GM19324 (cell line): Measurements from ENCODE around the gene HNF1A.
"Not testable (repeated sequence)": the region's sequence is repeated elsewhere in the genome, so short reads cannot be mapped to it uniquely, and the experiment has no call there.

Source experiments
- ATAC-seq: cut with Tn5 transposase; IDR thresholded peaks from one replicate; pipeline ENCODE4 v1.9.1; 2021; ENCODE audit warnings: mild to moderate bottlenecking, moderate library complexity; ENCODE audit not compliant: unreplicated experiment, low FRiP score

HNF1A gene, protein sequence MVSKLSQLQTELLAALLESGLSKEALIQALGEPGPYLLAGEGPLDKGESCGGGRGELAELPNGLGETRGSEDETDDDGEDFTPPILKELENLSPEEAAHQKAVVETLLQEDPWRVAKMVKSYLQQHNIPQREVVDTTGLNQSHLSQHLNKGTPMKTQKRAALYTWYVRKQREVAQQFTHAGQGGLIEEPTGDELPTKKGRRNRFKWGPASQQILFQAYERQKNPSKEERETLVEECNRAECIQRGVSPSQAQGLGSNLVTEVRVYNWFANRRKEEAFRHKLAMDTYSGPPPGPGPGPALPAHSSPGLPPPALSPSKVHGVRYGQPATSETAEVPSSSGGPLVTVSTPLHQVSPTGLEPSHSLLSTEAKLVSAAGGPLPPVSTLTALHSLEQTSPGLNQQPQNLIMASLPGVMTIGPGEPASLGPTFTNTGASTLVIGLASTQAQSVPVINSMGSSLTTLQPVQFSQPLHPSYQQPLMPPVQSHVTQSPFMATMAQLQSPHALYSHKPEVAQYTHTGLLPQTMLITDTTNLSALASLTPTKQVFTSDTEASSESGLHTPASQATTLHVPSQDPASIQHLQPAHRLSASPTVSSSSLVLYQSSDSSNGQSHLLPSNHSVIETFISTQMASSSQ

DNA sequence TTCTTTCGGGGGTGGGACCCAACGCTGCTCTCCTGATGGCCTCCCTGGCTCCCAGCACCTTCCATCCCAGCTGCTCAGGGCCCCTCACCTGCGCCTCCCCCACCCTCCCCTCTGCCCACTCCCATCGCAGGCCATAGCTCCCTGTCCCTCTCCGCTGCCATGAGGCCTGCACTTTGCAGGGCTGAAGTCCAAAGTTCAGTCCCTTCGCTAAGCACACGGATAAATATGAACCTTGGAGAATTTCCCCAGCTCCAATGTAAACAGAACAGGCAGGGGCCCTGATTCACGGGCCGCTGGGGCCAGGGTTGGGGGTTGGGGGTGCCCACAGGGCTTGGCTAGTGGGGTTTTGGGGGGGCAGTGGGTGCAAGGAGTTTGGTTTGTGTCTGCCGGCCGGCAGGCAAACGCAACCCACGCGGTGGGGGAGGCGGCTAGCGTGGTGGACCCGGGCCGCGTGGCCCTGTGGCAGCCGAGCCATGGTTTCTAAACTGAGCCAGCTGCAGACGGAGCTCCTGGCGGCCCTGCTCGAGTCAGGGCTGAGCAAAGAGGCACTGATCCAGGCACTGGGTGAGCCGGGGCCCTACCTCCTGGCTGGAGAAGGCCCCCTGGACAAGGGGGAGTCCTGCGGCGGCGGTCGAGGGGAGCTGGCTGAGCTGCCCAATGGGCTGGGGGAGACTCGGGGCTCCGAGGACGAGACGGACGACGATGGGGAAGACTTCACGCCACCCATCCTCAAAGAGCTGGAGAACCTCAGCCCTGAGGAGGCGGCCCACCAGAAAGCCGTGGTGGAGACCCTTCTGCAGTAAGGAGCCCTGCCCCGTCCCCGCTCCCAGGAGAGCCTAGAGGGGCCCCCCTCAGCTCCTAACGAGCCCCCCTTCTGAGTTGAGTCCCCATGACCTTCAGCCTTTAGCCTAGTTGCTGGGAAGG is at the start of gene HNF1A:
HNF1A (plus strand) TSS at position 248 of the 924 bp plus-strand sequence; CDS start at position 474, 226 bp downstream.
- no peak for ATAC-seq

DNA sequence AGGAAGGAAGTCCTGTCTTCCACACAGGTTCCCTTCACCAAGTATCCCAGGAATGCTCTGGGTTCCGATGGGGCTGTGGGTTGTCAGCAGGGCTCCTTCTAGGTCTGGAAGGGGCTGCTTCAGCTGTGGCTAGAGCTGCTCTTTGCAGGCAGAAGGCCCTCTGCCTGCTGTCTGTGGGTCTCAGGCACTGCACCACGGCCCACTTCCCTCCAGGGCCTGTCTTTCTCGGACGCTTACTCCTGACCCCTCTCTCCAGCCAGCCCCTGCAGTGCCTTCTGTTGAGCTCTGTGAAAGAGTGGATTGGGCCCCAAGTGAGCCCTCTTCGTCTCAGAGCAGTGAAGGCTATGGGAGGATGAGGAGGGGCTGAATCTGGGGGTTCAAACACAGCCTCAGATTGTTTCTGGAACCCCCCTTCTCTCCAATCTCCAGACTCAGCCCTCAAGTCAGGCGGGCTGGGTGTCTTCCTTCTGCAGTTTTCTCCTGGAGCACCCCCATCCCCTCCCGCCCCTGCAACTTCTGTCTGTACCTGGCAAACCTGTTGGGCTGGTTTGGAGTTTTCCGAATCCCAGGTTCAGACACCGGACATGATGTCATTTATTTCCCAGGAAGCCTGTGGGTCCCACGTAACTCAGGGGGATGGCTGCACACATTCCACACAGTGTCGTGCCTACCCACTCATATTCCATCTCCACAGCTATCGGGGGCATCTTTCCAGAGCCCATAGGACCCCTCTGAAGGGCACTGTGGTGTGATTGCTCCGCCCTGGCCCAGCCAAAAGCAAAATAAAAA is 49.3 kb upstream of the HNF1A start:
- no peak for ATAC-seq

DNA sequence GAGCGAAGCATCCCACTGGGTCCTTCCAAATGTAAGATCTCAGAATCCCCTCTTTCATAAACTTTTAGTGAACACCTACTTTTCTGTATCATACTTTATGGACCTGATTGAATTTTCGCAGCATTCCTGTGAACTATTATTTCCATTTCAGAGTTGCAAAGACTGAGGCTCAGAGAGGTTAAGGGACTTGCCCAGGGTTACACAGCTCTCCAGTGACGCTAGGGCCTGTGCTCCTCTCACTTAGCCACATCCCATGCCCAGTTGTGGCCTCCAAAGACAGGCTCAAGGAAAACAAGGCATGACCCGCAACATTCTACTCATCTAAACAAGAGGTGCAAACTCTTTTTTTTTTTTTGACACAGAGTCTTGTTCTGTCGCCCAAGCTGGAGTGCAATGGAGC is 48.3 kb upstream of the HNF1A start:
- no peak for ATAC-seq

DNA sequence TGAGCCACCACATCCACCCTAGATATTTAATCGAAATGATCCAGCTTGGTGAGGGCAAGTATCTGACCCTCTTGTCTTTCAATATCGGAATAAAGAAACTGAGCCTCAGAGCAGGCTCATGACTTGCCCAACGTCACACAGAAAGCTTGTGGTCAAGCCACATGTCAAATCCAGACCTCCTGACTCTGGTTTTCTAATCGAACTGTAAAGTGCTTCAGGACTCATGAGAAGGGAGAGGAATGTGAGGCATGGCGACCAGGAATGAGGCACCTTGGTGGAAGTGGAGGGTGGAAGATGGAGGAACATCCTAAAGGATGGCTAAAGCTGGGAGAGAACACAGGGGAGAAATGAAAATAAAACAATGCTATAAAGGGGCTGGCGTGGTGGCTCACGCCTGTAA is 46.3 kb upstream of the HNF1A start:
- no peak for ATAC-seq

DNA sequence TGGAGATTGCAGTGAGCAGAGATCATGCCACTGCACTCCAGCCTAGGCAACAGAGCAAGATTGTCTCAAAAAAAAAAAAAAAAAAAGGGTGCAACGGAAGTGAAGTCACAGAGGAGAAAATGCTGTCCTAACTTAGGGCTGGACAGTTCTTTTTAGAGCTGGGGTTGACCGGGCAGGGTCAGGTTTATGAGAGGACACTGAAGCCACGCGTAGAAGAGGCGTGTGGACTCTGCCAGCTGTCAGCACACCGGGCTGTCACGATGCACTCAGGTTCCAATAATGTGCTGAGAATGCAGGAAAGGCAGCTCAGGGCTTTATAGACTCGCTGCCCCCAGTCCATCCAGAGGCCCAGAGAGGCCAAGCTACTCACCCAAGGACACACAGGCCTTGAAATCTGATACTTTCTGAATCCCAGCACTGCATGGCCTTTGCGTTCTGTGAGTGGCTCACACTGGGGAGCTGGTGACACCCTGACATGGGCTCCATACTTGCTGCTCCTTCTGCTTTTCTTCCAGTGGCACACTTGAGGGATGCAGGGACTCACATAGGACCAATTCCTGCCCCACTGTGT is 45.3 kb upstream of the HNF1A start:
- ATAC-seq: no peak

DNA sequence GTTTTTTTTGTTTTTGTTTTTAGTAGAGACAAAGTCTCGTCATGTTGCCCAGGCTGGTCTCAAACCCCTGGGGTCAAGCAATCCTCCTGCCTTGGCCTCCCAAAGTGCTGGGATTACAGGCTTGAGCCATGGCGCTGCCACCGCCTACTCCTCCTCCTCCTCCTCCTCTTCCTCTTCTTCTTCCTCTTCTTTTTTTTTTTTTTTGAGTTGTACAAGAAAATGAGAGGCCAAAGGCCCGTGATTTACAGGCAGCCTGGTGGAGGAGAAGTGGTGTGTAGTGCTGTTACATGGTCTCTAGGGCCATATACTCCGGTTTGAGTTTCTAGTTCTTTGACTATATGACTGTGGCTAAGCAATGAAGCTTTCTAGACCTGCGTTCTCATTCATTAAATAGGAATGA is 44.6 kb upstream of the HNF1A start:
- ATAC-seq: no peak

DNA sequence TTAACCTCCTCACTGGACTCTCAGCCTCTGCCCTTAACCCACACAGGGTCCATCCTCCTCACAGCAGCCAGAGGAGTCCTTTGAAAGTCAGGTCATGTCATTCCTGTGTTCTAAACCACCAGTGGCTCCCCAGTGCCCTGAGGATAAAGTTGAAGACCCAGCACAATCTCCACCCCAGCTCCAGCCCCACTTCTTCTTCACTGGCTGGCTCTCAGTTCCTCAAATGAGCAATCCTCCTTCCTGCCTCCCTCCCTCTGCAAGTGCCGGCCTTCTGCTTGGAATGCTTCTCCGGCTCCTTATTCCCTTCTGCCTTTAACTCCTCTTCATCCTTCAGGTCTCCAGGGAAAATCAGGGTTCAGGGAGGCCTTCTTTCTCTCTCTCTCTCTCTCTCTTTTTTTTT is 42.1 kb upstream of the HNF1A start:
- no peak for ATAC-seq

DNA sequence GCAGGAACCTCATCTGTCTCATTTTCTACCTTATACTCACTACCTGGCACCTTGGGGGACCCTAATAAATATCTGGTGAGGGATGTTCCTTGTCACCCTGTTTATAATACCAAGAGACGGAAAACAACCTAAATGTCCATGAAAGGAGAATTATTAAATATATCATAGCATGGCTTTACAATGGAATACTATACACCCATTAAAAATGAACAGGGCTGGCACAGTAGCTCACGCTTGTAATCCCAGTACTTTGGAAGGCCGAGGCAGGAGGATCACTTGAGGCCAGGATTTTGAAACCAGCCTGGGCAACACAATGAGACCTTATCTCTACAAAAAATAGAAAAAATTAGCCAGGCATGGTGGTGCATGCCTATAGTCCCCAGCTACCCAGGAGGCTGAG is 39.8 kb upstream of the HNF1A start:
- ATAC-seq: no peak

DNA sequence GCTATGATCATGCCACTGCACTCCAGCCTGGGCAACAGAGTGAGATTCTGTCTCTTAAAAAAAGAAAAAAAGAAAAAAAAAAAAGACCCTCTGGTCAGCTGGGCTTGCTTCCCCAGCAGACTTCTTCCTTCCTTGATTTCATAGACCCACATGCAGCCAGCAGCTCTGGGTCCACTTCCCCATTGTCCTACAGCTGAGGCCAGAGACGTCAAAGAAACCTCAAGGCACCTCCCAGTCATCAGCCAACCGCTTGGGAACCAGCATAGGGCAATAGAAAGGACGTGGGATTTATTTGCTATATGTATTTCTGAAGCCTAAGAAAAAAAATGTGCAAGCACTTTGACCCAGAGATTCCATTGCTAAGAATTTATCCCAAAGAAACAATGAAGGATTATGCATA is 38.8 kb upstream of the HNF1A start:
- no peak for ATAC-seq

DNA sequence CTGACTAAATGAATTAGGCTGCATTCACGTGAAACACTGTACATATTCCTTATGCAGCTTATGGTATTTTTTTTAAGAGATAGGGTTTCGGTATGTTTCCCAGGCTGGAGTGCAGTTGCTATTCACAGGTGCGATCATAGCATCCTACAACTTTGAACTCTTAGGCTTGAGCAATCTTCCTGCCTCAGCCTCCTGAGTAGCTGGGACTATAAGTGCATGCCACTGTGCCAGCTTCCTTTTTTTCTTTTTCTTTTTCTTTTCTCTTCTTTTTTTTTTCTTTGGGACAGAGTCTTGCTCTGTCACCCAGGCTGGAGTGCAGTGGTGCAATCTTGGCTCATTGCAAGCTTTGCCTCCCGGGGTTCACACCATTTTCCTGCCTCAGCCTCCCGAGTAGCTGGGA is 38.3 kb upstream of the HNF1A start:
- no peak for ATAC-seq

DNA sequence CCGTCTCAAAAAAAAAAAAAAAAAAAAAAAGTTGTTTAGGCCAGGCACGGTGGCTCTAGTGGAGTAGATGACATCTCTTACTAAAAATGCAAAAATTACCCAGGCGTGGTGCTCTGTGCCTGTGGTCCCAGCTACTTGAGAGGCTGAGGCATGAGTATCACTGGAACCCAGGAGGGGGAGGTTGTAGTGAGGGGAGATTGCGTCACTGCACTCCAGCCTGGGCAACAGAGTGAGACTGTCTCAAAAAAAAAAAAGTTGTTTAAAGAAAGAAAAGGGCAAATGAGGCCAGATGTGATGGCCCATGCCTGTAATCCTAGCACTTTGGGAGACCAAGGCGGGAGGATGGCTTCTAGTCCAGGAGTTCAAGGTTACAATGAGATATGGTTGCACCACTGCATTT is 37.5 kb upstream of the HNF1A start:
- no peak for ATAC-seq

DNA sequence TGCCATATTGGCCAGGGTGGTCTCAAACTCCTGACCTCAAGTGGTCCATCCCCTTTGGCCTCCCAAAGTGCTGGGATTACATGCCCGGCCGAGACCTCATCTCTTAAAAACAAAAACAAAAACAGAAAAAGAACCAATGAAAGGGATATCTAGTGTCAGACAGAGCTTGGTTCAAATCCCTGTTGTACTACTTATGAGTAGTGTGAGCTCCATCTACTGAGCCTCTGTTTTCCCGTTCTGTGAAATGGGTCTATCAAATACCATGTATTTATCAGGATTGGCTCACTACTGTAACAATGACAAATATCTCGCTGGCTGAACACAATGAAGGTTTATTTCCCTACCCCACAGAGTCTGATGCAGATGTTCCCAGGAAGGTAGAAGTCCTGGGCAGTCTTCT is 36.9 kb upstream of the HNF1A start:
- no peak for ATAC-seq

DNA sequence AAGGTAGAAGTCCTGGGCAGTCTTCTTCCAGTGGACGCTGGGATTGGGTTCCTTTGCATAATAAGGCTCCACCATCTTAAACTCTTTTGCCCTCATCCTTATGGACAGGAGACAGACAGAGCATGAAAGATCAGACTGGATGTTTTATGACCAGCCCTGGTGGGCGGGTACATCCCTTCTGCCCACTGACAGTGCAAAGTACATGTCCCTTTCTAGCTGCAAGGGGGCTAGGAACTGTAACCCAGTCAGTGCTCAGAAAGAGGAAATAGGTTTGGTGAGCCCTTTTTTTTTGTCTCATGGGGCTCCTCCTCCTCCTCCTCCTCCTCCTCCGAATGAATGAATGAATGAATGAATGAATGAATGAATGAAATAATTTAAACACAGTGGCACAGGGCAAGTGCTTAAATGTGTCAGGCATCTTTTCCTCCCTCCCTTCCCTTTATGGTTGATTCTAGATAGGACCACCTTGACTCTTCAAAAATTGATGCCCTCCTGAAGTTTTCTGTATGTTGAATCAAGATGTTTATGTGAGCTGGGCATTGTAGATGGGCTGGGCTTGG is 36.4 kb upstream of the HNF1A start:
- no peak for ATAC-seq

DNA sequence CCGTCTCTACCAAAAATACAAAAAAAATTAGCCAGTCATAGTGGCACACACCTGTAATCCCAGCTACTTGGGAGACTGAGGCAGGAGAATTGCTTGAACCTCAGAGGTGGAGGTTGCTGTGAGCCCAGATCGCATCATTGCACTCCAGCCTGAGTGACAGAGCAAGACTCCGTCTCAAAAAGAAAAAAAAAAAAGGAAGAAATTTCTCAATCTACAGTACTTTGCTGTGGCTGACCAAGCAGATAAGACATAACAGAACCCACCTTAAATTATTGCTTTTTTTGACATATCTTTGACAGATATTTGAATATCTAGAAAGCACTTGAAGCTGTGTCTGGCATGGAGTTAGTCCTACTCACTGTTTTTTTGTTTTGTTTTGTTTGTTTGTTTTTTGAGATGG is 34.9 kb upstream of the HNF1A start:
- no peak for ATAC-seq

DNA sequence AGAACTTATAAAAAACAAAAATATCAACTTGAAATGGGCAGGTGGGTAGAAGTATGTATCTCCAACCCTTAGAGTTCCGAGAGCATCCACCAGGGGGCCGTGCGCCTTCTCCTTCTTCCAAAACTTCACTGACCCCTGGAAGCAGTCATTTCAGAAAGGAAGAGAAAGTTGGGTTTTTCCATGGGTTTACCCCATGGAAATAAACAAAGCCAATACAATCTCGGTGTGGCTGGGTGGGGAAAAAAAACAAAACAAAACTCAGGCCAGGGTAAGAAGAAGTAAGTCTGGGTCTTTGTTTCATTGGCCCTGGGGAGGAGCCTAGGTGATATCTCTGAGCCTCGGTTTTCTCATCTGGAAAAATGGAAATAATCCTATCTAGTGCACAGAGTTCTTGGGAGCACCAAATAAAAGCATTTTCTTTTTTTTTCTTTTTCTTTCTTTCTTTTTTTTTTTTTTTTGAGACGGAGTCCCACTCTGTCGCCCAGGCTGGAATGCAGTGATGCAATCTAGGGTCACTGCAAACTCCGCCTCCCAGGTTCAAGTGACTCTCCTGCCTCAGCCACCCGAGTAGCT is 33.6 kb upstream of the HNF1A start:
- ATAC-seq: no peak

DNA sequence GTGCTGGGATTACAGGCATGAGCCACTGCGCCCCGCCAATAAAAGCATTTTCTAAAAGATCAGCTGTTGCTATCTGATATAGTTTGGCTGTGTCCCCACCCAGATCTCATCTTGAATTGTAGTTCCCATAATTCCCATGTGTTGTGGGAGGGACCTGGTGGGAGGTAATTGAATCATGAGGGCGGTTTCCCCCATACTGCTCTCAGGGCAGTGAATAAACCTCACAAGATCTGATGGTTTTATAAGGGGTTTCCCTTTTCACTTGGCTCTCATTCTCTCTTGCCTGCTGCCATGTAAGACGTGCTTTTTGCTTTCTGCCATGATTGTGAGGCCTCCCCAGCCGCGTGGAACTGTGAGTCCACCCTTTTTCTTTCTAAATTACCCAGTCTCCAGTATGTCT is 32.8 kb upstream of the HNF1A start:
- ATAC-seq: not testable (repeated sequence)

DNA sequence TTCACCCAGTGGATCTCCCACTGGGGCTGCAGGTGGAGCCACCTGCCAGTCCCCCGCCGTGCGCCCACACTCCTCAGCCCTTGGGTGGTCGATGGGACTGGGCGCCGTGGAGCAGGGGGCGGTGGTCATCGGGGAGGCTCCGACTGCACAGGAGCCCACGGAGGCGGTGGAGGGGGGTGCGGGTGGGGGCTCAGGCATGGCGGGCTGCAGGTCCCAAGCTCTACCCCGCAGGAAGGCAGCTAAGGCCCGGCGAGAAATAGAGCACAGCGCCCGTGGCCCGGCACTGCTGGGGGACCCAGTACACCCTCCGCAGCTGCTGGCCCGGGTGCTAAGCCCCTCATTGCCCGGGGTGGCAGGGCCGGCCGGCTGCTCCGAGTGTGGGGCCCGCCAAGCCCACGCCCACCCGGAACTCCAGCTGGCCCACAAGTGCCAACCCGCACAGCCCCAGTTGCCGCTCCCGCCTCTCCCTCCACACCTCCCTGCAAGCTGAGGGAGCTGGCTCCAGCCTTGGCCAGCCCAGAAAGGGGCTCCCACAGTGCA is 28.0 kb upstream of the HNF1A start:
- not testable (repeated sequence) for ATAC-seq

DNA sequence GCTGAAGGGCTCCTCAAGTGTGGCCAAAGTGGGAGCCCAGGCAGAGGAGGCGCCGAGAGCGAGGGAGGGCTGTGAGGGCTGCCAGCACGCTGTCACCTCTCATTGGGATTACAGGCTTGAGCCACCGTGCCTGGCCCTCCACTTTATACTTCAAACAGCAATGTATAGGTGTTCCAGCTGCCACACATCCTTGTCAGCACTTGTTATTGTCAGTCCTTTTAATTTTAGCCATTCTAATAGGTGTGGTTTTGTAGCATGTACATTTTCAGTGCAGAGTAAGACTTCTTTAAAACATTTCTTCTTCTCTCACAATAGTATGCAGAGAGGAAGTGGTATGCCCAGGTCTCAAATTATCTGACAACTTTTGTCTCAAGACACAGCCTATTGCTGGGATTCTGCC is 27.5 kb upstream of the HNF1A start:
- no peak for ATAC-seq

DNA sequence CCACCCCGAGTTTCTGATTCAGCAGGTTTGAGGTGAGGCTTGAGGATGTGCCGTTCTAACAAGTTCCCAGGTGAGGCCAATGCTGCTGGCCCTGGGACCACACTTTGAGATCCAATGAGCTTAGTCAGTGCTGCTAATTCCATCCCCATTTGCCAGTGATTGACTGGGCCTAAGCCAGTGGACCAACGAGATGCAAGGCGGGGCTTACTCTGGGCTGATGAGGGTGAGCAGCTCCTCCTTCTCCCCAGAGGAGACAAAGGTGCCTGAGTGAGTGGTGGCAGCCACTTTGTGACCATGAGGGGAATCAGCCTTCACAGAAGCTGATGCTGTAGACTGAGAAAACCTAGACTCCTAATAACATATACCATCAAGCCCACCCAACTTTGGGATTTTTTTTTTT is 23.1 kb upstream of the HNF1A start:
- no peak for ATAC-seq
